HFFc6 (cell line): ENCODE measurements around the gene ANAPC1. TPM values are rescaled to one million over a fixed set of nuclear protein-coding genes. Genes with fewer than 3 reads are reported as not detected.
"Not testable (repeated sequence)": the region's sequence is repeated elsewhere in the genome, so short reads cannot be mapped to it uniquely, and the experiment has no call there.

Experiments used
- DNase-seq: peaks from one replicate; pipeline ENCODE4 v3.0.0-alpha.2; 2018
- H3K27ac Mint-ChIP-seq: 2 replicates; pipeline ENCODE4 v1.8.0; 2020; ENCODE audit warnings: mild to moderate bottlenecking, mixed read lengths
- H3K27me3 Mint-ChIP-seq: 2 replicates; pipeline ENCODE4 v1.8.0; 2021; ENCODE audit warnings: mild to moderate bottlenecking, moderate library complexity, mixed read lengths; ENCODE audit not compliant: insufficient read depth
- H3K36me3 Mint-ChIP-seq: 2 replicates; pipeline ENCODE4 v1.8.0; 2021; ENCODE audit warnings: low read depth, mixed read lengths
- H3K4me1 Mint-ChIP-seq: 2 replicates; pipeline ENCODE4 v1.8.0; 2020; ENCODE audit warnings: low read depth, mixed read lengths
- H3K4me3 Mint-ChIP-seq: 2 replicates; pipeline ENCODE4 v1.8.0; 2020; ENCODE audit warnings: mild to moderate bottlenecking, moderate library complexity, mixed read lengths
- H3K9me3 Mint-ChIP-seq: 2 replicates; pipeline ENCODE4 v1.8.0; 2020; ENCODE audit warnings: mild to moderate bottlenecking, mixed read lengths
- total RNA-seq, 6 experiments: library from RNA; stranded (reverse); fragmentation: NEBNext Ultra II Directional; extraction: Animal tissue kit (Norgen Biotek cat#: 25700); gene quantifications; 2 replicates in 1 of 6; 3 replicates in 5 of 6; pipeline ENCODE4 v1.2.3, GENCODE V29; 2021
- TF ChIP-seq, protein P1 (sequence below): fragments of 200-600 bp; sonication (generic); IDR thresholded peaks from 2 replicates; pipeline ENCODE4 v1.5.0; 2021; ENCODE audit warnings: antibody characterized with exemption, mild to moderate bottlenecking

The ANAPC1 gene
- total RNA-seq, 6 experiments from 2014 or later, result 30.6 to 42.8 (median 38.0) TPM

DNA sequence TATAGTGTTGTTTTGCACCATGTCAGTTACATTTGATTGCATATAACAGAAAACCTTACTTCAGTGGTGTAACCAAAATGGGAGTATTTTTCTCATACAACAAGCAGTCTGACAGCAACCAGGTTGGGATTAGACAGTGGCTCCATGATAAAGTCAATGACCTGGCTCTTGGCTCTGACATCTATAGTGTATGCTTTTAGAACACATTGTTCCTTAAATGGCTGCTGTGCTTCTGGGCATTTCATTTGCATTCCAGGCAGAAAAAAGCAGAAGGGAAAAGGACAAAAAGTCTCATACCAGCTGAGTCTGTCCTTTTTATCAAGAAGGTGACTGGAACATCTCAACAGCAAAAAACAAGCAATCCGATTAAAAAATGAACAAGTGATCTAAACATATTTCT, 24.6 kb upstream of the ANAPC1 start:
- no peak for DNase-seq
- Mint-ChIP-seq H3K27me3 (peaks cover 30% of the 10 kb centered on the region), H3K27ac (no peak overlapping the region), H3K4me1 (peaks cover 9% of the 10 kb centered on the region), H3K9me3 (no peaks in the 10 kb centered on the region), H3K36me3 (no peaks in the 10 kb centered on the region), H3K4me3 (no peak overlapping the region)
- TF ChIP-seq, protein P1, sequence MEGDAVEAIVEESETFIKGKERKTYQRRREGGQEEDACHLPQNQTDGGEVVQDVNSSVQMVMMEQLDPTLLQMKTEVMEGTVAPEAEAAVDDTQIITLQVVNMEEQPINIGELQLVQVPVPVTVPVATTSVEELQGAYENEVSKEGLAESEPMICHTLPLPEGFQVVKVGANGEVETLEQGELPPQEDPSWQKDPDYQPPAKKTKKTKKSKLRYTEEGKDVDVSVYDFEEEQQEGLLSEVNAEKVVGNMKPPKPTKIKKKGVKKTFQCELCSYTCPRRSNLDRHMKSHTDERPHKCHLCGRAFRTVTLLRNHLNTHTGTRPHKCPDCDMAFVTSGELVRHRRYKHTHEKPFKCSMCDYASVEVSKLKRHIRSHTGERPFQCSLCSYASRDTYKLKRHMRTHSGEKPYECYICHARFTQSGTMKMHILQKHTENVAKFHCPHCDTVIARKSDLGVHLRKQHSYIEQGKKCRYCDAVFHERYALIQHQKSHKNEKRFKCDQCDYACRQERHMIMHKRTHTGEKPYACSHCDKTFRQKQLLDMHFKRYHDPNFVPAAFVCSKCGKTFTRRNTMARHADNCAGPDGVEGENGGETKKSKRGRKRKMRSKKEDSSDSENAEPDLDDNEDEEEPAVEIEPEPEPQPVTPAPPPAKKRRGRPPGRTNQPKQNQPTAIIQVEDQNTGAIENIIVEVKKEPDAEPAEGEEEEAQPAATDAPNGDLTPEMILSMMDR, result no peak

DNA sequence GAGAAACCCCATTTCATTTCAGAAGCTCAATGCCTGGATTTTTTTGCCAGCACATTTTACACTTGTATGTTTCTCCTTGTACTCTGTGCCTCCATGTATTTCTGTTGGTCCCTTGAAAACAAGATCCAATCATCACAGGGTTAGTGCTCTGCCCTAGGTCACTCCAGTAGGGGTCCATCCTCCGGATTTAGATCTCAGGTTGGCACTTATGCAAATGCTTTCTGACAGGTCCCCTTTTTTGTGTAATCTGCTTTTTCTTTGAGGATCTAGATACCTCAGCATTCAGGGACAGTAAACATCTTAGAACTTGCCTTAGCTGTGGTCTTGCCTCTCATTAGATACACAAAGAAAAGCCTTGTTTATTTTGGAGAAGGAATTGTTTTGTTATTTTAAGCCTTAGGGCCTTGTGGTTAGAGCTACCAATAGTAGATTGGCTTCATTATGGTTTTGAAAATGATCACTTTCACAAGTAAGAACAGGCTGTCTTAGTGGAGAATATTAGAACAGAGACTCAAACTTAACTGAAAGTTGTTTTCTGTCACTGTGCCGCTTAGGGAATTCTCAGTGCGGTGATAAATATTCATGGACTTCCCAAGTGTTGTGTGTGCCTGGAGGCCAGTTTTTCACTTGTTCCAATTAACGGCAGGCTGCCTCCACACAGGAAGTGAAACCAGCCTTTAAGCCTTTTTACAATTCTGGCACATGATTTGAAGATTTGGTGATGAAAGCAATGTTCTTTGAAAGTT, 22.2 kb upstream of the ANAPC1 start:
- TF ChIP-seq, protein P1, result no peak
- Mint-ChIP-seq H3K27ac (no peak overlapping the region), H3K27me3 (peaks cover 36% of the 10 kb centered on the region), H3K4me3 (no peak overlapping the region), H3K36me3 (no peaks in the 10 kb centered on the region), H3K4me1 (peaks cover 9% of the 10 kb centered on the region), H3K9me3 (no peaks in the 10 kb centered on the region)
- no peak for DNase-seq

DNA sequence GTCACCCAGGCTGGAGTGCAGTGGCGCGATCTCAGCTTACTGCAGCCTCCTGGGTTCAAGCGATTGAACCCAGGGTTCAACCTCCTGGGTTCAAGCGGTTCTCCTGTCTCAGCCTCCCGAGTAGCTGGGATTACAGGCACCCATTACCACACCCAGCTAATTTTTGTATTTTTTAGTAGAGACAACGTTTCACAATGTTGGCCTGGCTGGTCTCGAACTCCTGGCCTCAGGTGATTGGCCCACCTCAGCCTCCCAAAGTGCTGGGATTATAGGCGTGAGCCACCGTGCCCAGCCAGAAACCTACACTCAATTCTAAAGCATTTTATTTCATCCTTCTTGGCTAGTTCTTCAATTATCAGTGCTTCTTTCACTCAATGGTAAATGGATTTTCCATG, 21.5 kb upstream of the ANAPC1 start:
- H3K4me1 Mint-ChIP-seq, H3K4me3 Mint-ChIP-seq, DNase-seq, H3K27ac Mint-ChIP-seq, H3K9me3 Mint-ChIP-seq, H3K36me3 Mint-ChIP-seq: not testable (repeated sequence)
- H3K27me3 Mint-ChIP-seq, result peaks cover 38% of the 10 kb centered on the region

DNA sequence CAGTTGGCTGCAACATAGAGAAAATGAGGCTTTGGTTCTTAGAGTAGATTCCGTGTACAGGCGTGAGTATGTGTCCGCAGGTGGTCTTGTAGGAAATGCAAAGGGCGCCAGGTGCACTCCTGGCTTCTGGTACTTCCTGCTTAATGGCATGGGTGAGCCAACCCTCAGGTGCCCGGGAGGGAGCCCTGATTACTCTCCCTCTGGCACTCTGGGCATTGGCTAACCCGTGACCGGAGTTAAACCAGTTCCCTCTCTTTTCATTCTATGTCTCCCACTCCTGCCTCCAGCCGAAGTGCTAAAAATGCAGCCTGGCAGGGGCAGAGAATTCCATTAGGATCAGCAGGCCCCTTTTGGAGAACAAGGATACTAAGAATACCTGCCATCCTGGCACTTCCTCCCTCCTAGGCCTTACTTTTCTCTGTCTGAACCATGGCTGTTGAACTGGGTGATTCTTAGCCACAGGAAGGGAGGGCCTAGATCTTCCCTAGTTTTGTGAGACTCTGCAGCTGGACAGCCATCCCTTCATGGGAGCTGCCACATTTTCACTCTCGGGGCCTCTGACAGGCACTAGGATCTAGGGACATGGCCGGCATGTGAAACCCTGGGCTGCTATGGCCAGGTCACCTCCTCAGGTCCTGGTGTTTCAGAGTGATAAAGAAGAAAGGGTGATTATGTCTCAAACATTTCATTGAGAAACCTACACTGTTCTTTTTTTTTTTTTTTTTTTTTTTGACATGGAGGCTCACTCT, 20.9 kb upstream of the ANAPC1 start:
- no peaks in the 10 kb centered on the region for H3K9me3 Mint-ChIP-seq
- H3K4me3 Mint-ChIP-seq, result no peak overlapping the region
- DNase-seq, result no peak
- TF ChIP-seq, protein P1, result no peak
- H3K36me3 Mint-ChIP-seq, result no peaks in the 10 kb centered on the region
- H3K27ac Mint-ChIP-seq, result no peak overlapping the region
- H3K27me3 Mint-ChIP-seq, result peaks cover 41% of the 10 kb centered on the region
- peaks cover 9% of the 10 kb centered on the region for H3K4me1 Mint-ChIP-seq

DNA sequence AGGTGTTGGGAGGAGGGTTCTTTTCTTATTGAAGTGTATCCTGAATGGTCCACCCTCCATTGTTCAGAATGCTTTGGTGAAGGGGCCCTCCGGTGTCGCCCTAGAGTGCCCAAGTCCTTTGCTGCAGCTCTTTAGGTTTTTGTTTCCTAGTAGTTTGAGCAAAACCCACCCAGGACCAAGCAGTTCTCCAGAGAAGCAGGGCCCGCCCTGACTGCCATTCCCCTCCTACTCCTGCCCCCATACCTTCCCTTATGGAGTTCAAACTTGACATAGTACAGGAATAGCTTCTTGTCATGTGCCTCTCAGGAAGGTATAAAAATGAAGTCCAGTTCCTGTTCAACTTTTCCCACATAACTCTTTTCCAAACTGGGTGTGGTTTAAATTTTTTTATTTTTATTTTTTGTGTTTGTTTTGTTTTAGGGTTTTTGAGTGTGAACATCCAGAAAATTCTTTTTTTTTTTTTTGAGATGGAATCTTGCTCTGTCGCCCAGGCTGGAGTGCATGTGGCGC, 20.0 kb upstream of the ANAPC1 start:
- TF ChIP-seq, protein P1, result no peak
- Mint-ChIP-seq H3K36me3 (no peaks in the 10 kb centered on the region), H3K27me3 (peaks cover 46% of the 10 kb centered on the region), H3K4me1 (peaks cover 9% of the 10 kb centered on the region), H3K9me3 (no peaks in the 10 kb centered on the region), H3K27ac (no peak overlapping the region), H3K4me3 (no peak overlapping the region)
- DNase-seq, result no peak

DNA sequence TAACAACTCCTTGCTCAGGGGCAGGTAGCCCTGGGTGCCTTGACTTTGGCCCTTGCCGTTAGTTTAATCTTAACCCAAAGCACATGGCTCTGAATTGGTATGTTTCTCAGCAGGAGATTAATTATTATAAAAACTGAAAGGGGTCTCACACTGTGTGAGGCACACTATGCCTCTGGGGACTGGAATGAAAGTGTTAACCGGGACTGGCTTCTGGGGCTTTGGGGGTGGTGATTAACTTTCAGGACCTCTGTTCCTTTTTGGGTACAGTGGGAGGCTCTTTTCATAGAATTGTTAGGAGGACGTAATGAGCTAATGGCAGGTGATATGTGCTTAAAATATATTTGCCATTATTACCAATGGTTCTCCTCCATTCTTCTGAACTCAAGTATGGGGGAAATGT, 19.5 kb upstream of the ANAPC1 start:
- TF ChIP-seq, protein P1, result no peak
- no peak for DNase-seq
- H3K9me3 Mint-ChIP-seq, result no peaks in the 10 kb centered on the region
- peaks cover 9% of the 10 kb centered on the region for H3K4me1 Mint-ChIP-seq
- H3K27ac Mint-ChIP-seq, result no peak overlapping the region
- H3K36me3 Mint-ChIP-seq, result no peaks in the 10 kb centered on the region
- peaks cover 44% of the 10 kb centered on the region for H3K27me3 Mint-ChIP-seq
- H3K4me3 Mint-ChIP-seq, result no peak overlapping the region
